NT2/D1 (cell line): Measurements from ENCODE around the gene DHX38.

Experiments
- DNase-seq: peaks from one replicate; pipeline ENCODE4 v3.0.0-alpha.2; 2011; ENCODE audit warnings: low read depth, low spot score
- H3K27me3 ChIP-seq: 2 replicates; pipeline ENCODE4 v1.6.0; 2011; ENCODE audit warnings: mild to moderate bottlenecking; ENCODE audit not compliant: insufficient read length, insufficient read depth
- H3K36me3 ChIP-seq: 2 replicates; pipeline ENCODE4 v1.6.1; 2011; ENCODE audit warnings: mild to moderate bottlenecking, low read length, mixed read lengths; ENCODE audit not compliant: insufficient read depth, insufficient read length
- H3K4me1 ChIP-seq: 2 replicates; pipeline ENCODE4 v1.5.1; 2011; ENCODE audit not compliant: insufficient read depth, insufficient read length
- H3K4me3 ChIP-seq: 2 replicates; pipeline ENCODE4 v1.5.1; 2011; ENCODE audit warnings: low read depth; ENCODE audit not compliant: insufficient read length
- H3K9ac ChIP-seq: 2 replicates; pipeline ENCODE4 v1.6.0; 2011; ENCODE audit warnings: low read depth; ENCODE audit not compliant: insufficient read length
- H3K9me3 ChIP-seq: 2 replicates; pipeline ENCODE4 v1.5.1; 2011; ENCODE audit warnings: mild to moderate bottlenecking, low read length; ENCODE audit not compliant: insufficient read depth
- SUZ12 ChIP-seq: IDR thresholded peaks from 2 replicates; pipeline ENCODE4 v1.6.1; 2011; ENCODE audit not compliant: insufficient read length, insufficient read depth; ENCODE audit errors: extremely low read depth
- YY1 ChIP-seq: IDR thresholded peaks from 2 replicates; pipeline ENCODE4 v1.6.1; 2011; ENCODE audit not compliant: insufficient read length, insufficient read depth
- ZNF274 ChIP-seq: IDR thresholded peaks from 2 replicates; pipeline ENCODE4 v1.6.1; 2011; ENCODE audit warnings: mild to moderate bottlenecking, low read depth, low read length

DHX38 gene

DNA sequence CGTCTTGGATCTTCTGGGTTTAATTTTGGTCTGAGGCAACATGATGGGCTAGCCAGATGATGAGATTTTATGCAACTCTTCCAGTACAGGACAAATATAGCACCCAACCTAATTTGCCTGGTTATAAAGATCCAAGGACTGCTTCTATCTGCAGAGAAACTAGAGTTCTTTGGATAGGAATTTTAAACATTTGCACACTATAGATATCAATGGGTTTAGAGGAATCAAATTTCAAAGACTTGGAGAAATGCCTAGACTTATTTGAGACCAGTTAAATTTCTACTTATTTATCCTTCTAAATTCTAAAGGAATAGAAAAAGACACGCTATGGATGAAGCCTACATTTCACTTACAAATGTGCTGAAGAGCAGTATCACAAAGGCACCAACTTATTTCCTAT lies 65.7 kb downstream of the DHX38 start:
- Histone ChIP-seq H3K9me3 (no peaks in the 10 kb centered on the region), H3K36me3 (no peaks in the 10 kb centered on the region), H3K27me3 (no peaks in the 10 kb centered on the region), H3K9ac (no peak overlapping the region), H3K4me1 (peaks cover 2% of the 10 kb centered on the region), H3K4me3 (no peak overlapping the region)
- no peak for TF ChIP-seq YY1
- no peak for TF ChIP-seq SUZ12
- TF ChIP-seq ZNF274 = no peak
- no peak for DNase-seq

- no peaks in the 10 kb centered on the region for H3K9me3 ChIP-seq
- no peaks in the 10 kb centered on the region for H3K36me3 ChIP-seq
- no peak overlapping the region for H3K9ac ChIP-seq
- DNase-seq = no peak
- TF ChIP-seq YY1 = no peak
- no peak for TF ChIP-seq SUZ12
- no peaks in the 10 kb centered on the region for H3K27me3 ChIP-seq
- peaks cover 2% of the 10 kb centered on the region for H3K4me1 ChIP-seq
- H3K4me3 ChIP-seq = no peak overlapping the region
Measured at GRCh38 chr16:72159801-72160200, 66.2 kb downstream of the DHX38 start.

- DNase-seq = peak; percentile 5
- H3K9me3 ChIP-seq = no peaks in the 10 kb centered on the region
- peaks cover 2% of the 10 kb centered on the region for H3K4me1 ChIP-seq
- H3K36me3 ChIP-seq = no peaks in the 10 kb centered on the region
- H3K4me3 ChIP-seq = no peak overlapping the region
- no peaks in the 10 kb centered on the region for H3K27me3 ChIP-seq
- no peak overlapping the region for H3K9ac ChIP-seq
- no peak for TF ChIP-seq ZNF274
- TF ChIP-seq YY1 = no peak
- TF ChIP-seq SUZ12 = no peak
Measured at GRCh38 chr16:72162105-72162692, 68.6 kb downstream of the DHX38 start.
